Muscle layer of duodenum (tissue), 2 donors: Measurements from ENCODE around the gene CD6.

Experiments used
- H3K27ac ChIP-seq: one replicate; pipeline ENCODE4 v1.7.0; 2013; ENCODE audit warnings: mild to moderate bottlenecking, low read length
- H3K27me3 ChIP-seq: one replicate; pipeline ENCODE4 v1.7.0; 2013; ENCODE audit warnings: low read depth, mild to moderate bottlenecking, control low read depth, low read length
- H3K36me3 ChIP-seq, 2 donors: one replicate each; pipeline ENCODE4 v1.7.0; 2013; ENCODE audit warnings: low read length in 2 of 2, control low read depth in 1 of 2, mild to moderate bottlenecking in 1 of 2; ENCODE audit not compliant: insufficient read depth in 2 of 2, control insufficient read depth in 1 of 2
- H3K4me1 ChIP-seq, 2 donors: one replicate each; pipeline ENCODE4 v1.7.0; 2013; ENCODE audit warnings: low read length in 2 of 2, mild to moderate bottlenecking in 2 of 2, control low read depth in 1 of 2, moderate library complexity in 1 of 2; ENCODE audit not compliant: insufficient read depth in 2 of 2, control insufficient read depth in 1 of 2
- H3K4me3 ChIP-seq, 2 donors: one replicate each; pipeline ENCODE4 v1.7.0; 2013; ENCODE audit warnings: low read length in 2 of 2, low read depth in 1 of 2, mild to moderate bottlenecking in 1 of 2
- H3K9me3 ChIP-seq, 2 donors: one replicate each; pipeline ENCODE4 v1.7.0; 2013; ENCODE audit warnings: low read length in 2 of 2, control low read depth in 1 of 2, mild to moderate bottlenecking in 1 of 2; ENCODE audit not compliant: control insufficient read depth in 1 of 2
- donor health status: healthy.

Gene CD6

GRCh38 chr11:61041755-61042518 lies 70.5 kb downstream of the CD6 start:
- Histone ChIP-seq H3K4me3 (no peak overlapping the region), H3K27me3 (no peaks in the 10 kb centered on the region), H3K27ac (no peak overlapping the region), H3K9me3 (no peaks in the 10 kb centered on the region), H3K36me3 (no peaks in the 10 kb centered on the region), H3K4me1 (peaks cover 3 to 15% of the 10 kb centered on the region in 2 donors)

GRCh38 chr11:61042537-61042936 lies 71.1 kb downstream of the CD6 start:
- Histone ChIP-seq H3K4me3 (no peak overlapping the region), H3K36me3 (no peaks in the 10 kb centered on the region), H3K9me3 (no peaks in the 10 kb centered on the region), H3K27ac (no peak overlapping the region), H3K27me3 (no peaks in the 10 kb centered on the region), H3K4me1 (peaks cover 3 to 15% of the 10 kb centered on the region in 2 donors)

- peaks cover 3 to 15% of the 10 kb centered on the region in 2 donors for H3K4me1 ChIP-seq
- no peaks in the 10 kb centered on the region for H3K9me3 ChIP-seq
- no peak overlapping the region for H3K4me3 ChIP-seq
- no peaks in the 10 kb centered on the region for H3K36me3 ChIP-seq
- H3K27me3 ChIP-seq, result no peaks in the 10 kb centered on the region
- no peak overlapping the region for H3K27ac ChIP-seq
Observed at GRCh38 chr11:61042961-61043540, 71.6 kb downstream of the CD6 start.

GRCh38 chr11:61045271-61045670 lies 73.8 kb downstream of the CD6 start:
- H3K27ac ChIP-seq, result no peak overlapping the region

GRCh38 chr11:61046833-61047232 lies 75.4 kb downstream of the CD6 start:
- Histone ChIP-seq H3K9me3 (no peaks in the 10 kb centered on the region), H3K4me3 (no peak overlapping the region), H3K27ac (no peak overlapping the region), H3K36me3 (no peaks in the 10 kb centered on the region), H3K27me3 (no peaks in the 10 kb centered on the region), H3K4me1 (peaks cover 3 to 8% of the 10 kb centered on the region in 2 donors)

More at GRCh38 chr11:61045271-61045670, 73.8 kb downstream of the CD6 start:
- no peak overlapping the region for H3K4me3 ChIP-seq
- H3K27me3 ChIP-seq, result no peaks in the 10 kb centered on the region
- no peaks in the 10 kb centered on the region for H3K36me3 ChIP-seq
- H3K4me1 ChIP-seq, result peaks cover 3 to 9% of the 10 kb centered on the region in 2 donors
- no peaks in the 10 kb centered on the region for H3K9me3 ChIP-seq

GRCh38 chr11:61048368-61049062 lies 77.0 kb downstream of the CD6 start:
- Histone ChIP-seq H3K27ac (no peak overlapping the region), H3K9me3 (no peaks in the 10 kb centered on the region), H3K4me3 (no peak overlapping the region), H3K36me3 (no peaks in the 10 kb centered on the region), H3K4me1 (no peaks in the 10 kb centered on the region), H3K27me3 (no peaks in the 10 kb centered on the region)

GRCh38 chr11:61049063-61049377 lies 77.5 kb downstream of the CD6 start:
- Histone ChIP-seq H3K27me3 (no peaks in the 10 kb centered on the region), H3K9me3 (no peaks in the 10 kb centered on the region), H3K36me3 (no peaks in the 10 kb centered on the region), H3K27ac (no peak overlapping the region), H3K4me3 (no peak overlapping the region), H3K4me1 (no peaks in the 10 kb centered on the region)

- no peaks in the 10 kb centered on the region for H3K9me3 ChIP-seq
- H3K27ac ChIP-seq, result no peak overlapping the region
- H3K4me1 ChIP-seq, result no peaks in the 10 kb centered on the region
- no peaks in the 10 kb centered on the region for H3K27me3 ChIP-seq
- H3K4me3 ChIP-seq, result no peak overlapping the region
- H3K36me3 ChIP-seq, result no peaks in the 10 kb centered on the region
Observed at GRCh38 chr11:61049859-61050258, 78.4 kb downstream of the CD6 start.

GRCh38 chr11:61052182-61052972 lies 80.9 kb downstream of the CD6 start:
- no peaks in the 10 kb centered on the region for H3K27me3 ChIP-seq
- H3K4me1 ChIP-seq, result no peaks in the 10 kb centered on the region
- no peak overlapping the region for H3K27ac ChIP-seq
- H3K9me3 ChIP-seq, result no peaks in the 10 kb centered on the region
- H3K36me3 ChIP-seq, result no peaks in the 10 kb centered on the region
- H3K4me3 ChIP-seq, result no peak overlapping the region

GRCh38 chr11:61053191-61053590 lies 81.7 kb downstream of the CD6 start:
- no peaks in the 10 kb centered on the region for H3K27me3 ChIP-seq

GRCh38 chr11:61054513-61054912 lies 83.0 kb downstream of the CD6 start:
- H3K4me3 ChIP-seq, result no peak overlapping the region
- no peaks in the 10 kb centered on the region for H3K27me3 ChIP-seq
- no peaks in the 10 kb centered on the region for H3K36me3 ChIP-seq
- no peak overlapping the region for H3K27ac ChIP-seq
- H3K9me3 ChIP-seq, result no peaks in the 10 kb centered on the region
- H3K4me1 ChIP-seq, result no peaks in the 10 kb centered on the region

More at GRCh38 chr11:61053191-61053590, 81.7 kb downstream of the CD6 start:
- Histone ChIP-seq H3K4me1 (no peaks in the 10 kb centered on the region), H3K27ac (no peak overlapping the region), H3K36me3 (no peaks in the 10 kb centered on the region), H3K4me3 (no peak overlapping the region), H3K9me3 (no peaks in the 10 kb centered on the region)
